Measurements from ENCODE around the gene PITPNB. TPM values are rescaled to one million over a fixed set of nuclear protein-coding genes. Genes with fewer than 3 reads are reported as not detected.

Gene PITPNB
- total RNA-seq, 1 donor from 2014 or later: 56.8 TPM

GRCh38 chr22:27919942-27920755 is 1.1 kb upstream of the PITPNB start:
- no peak for DNase-seq (ENCODE audit: extremely low read depth, low read depth, low spot score)

- DNase-seq (ENCODE audit: extremely low read depth, low read depth, low spot score): no peak
Observed at GRCh38 chr22:27918341-27919221, 475 bp downstream of the PITPNB start.

GRCh38 chr22:27915986-27916385 is 3.1 kb downstream of the PITPNB start:
- DNase-seq (ENCODE audit: extremely low read depth, low read depth, low spot score): no peak

GRCh38 chr22:27913162-27913741 is 5.8 kb downstream of the PITPNB start:
- DNase-seq (ENCODE audit: extremely low read depth, low read depth, low spot score): no peak

GRCh38 chr22:27912101-27912500 is 7.0 kb downstream of the PITPNB start:
- DNase-seq (ENCODE audit: extremely low read depth, low read depth, low spot score): no peak

GRCh38 chr22:27911330-27911729 is 7.7 kb downstream of the PITPNB start:
- no peak for DNase-seq (ENCODE audit: extremely low read depth, low read depth, low spot score)

GRCh38 chr22:27906241-27906640 is 12.8 kb downstream of the PITPNB start:
- DNase-seq (ENCODE audit: extremely low read depth, low read depth, low spot score): no peak

- no peak for DNase-seq (ENCODE audit: extremely low read depth, low read depth, low spot score)
Observed at GRCh38 chr22:27905653-27906052, 13.4 kb downstream of the PITPNB start.

- no peak for DNase-seq (ENCODE audit: extremely low read depth, low read depth, low spot score)
Observed at GRCh38 chr22:27903805-27904473, 15.1 kb downstream of the PITPNB start.

GRCh38 chr22:27900153-27900552 is 18.9 kb downstream of the PITPNB start:
- no peak for DNase-seq (ENCODE audit: extremely low read depth, low read depth, low spot score)

GRCh38 chr22:27896245-27896644 is 22.8 kb downstream of the PITPNB start:
- DNase-seq (ENCODE audit: extremely low read depth, low read depth, low spot score): no peak

GRCh38 chr22:27895600-27895999 is 23.5 kb downstream of the PITPNB start:
- DNase-seq (ENCODE audit: extremely low read depth, low read depth, low spot score): no peak

GRCh38 chr22:27892811-27893210 is 26.2 kb downstream of the PITPNB start:
- no peak for DNase-seq (ENCODE audit: extremely low read depth, low read depth, low spot score)

- DNase-seq (ENCODE audit: extremely low read depth, low read depth, low spot score): no peak
Observed at GRCh38 chr22:27892064-27892463, 27.0 kb downstream of the PITPNB start.

GRCh38 chr22:27888310-27888709 is 30.7 kb downstream of the PITPNB start:
- no peak for DNase-seq (ENCODE audit: extremely low read depth, low read depth, low spot score)

GRCh38 chr22:27886843-27887151 is 32.3 kb downstream of the PITPNB start:
- DNase-seq (ENCODE audit: extremely low read depth, low read depth, low spot score): no peak

GRCh38 chr22:27885977-27886842 is 32.8 kb downstream of the PITPNB start:
- peak; percentile 67 for DNase-seq (ENCODE audit: extremely low read depth, low read depth, low spot score)

GRCh38 chr22:27883656-27884350 is 35.3 kb downstream of the PITPNB start:
- DNase-seq (ENCODE audit: extremely low read depth, low read depth, low spot score): no peak

- DNase-seq (ENCODE audit: extremely low read depth, low read depth, low spot score): no peak
Observed at GRCh38 chr22:27882507-27883290, 36.4 kb downstream of the PITPNB start.
